Cardiac fibroblast (primary cell): Measurements from ENCODE around the gene TNNT1.

Source experiments
- DNase-seq, 2 donors: peaks; one replicate each; pipeline versions ENCODE4 v3.0.0 to v3.0.0-alpha.2; 2010; ENCODE audit warnings: low read depth in 2 of 2
- H3K4me3 ChIP-seq, 2 donors: replicated peaks in 1 of 2; 1 replicate in 1 of 2; 2 replicates in 1 of 2; pipeline ENCODE4 v1.5.1; 2011; ENCODE audit warnings: low read depth in 2 of 2, low read length in 2 of 2, mild to moderate bottlenecking in 2 of 2, moderate library complexity in 1 of 2
- TF ChIP-seq, protein P1 (sequence below): IDR thresholded peaks from one replicate; pipeline ENCODE4 v1.5.1; 2011; ENCODE audit warnings: low read depth, mild to moderate bottlenecking, low read length, inconsistent platforms

TNNT1 gene

DNA sequence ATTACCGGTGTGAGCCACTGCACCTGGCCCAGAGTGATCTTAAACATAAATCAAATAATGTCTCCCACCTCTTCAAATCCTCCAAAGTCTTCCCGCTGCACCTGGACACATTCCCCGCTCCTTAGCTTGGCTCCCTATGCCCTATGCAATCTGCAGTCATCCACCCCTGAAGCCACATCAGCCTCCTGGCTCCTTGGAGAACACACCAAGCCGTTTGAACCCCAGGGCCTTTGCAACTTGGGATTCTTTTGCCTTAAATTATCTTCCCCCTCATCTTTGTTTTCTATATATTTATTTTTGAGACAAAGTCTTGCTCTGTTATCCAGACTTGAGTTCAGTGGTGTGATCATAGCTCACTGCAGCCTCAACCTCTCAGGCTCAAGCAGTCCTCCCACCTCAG is 20.1 kb upstream of the TNNT1 start:
- no peak overlapping the region for H3K4me3 ChIP-seq
- TF ChIP-seq, protein P1, sequence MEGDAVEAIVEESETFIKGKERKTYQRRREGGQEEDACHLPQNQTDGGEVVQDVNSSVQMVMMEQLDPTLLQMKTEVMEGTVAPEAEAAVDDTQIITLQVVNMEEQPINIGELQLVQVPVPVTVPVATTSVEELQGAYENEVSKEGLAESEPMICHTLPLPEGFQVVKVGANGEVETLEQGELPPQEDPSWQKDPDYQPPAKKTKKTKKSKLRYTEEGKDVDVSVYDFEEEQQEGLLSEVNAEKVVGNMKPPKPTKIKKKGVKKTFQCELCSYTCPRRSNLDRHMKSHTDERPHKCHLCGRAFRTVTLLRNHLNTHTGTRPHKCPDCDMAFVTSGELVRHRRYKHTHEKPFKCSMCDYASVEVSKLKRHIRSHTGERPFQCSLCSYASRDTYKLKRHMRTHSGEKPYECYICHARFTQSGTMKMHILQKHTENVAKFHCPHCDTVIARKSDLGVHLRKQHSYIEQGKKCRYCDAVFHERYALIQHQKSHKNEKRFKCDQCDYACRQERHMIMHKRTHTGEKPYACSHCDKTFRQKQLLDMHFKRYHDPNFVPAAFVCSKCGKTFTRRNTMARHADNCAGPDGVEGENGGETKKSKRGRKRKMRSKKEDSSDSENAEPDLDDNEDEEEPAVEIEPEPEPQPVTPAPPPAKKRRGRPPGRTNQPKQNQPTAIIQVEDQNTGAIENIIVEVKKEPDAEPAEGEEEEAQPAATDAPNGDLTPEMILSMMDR, result no peak
- no peak for DNase-seq

DNA sequence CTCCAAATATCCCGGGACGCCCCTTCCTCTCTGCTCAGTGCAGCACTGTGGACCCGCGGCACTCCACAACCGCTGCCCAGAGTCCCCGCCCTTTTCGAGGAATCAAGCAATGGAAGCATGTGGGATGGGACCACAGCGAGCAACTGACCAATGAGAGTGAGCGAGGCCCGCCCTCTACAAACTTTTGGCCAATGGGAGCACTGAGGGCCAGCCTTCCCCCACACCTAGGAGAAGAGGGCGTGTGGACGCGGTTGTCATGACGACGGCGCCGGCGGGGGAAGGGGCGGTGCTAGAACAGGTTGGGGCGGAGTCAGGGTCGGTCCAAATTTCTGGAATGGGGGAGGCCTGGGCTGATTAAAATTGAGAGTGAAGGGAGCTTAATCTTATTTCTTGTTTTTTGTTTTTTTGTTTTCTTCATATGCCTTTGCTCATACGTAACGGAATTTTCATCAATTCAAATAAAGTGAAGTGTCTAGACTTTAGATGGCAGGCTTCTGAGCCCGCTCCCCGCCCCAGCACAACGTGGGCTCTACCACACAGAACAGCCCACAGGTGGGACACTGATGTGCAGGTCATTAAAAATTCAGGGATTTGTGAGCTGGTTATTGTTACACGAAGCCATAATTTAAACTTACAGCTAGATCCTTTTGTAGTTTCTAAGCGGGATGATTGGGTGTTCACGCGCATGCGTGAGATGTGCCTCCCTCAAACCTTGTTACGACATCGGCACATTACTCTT is 17.7 kb upstream of the TNNT1 start, which contains the start of gene DNAAF3:
TSS of gene DNAAF3 (minus strand) at position 84 of the 739 bp plus-strand sequence. CDS start 200 bp downstream, outside the sequence.
- DNase-seq, result peak; percentile 98
- H3K4me3 ChIP-seq, result peak within 1 kb of the TSS; percentile 58 to 61
- TF ChIP-seq, protein P1, result no peak

DNA sequence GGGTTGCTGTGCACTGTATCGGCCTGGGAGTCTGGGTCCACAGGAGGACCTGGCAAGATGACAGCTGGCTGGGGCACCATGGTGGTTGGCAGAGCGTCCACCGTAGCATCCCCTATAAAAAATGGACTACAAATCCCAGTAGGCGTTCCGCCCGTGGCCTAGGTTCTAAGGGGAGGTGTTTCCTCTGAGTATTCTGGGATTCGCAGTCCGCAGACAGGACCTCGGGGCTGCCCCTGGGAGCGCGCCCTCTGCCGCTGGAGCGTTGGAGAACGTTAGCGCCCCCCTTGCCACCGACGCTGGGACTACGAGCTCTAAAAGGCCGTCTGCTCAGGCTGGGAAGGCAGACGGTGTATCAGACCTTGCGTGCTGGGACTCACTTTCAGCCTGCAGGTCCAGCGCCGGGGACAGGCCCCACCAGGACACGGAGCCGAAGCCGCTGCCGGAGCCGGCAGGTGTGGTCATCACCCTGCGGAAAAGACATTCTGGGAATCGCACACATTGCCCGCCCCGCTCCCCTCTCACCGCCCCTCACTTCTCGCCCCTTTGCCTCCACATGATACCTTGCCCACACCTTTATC is 17.0 kb upstream of the TNNT1 start:
- DNase-seq, result peak; percentile 77 to 79

DNA sequence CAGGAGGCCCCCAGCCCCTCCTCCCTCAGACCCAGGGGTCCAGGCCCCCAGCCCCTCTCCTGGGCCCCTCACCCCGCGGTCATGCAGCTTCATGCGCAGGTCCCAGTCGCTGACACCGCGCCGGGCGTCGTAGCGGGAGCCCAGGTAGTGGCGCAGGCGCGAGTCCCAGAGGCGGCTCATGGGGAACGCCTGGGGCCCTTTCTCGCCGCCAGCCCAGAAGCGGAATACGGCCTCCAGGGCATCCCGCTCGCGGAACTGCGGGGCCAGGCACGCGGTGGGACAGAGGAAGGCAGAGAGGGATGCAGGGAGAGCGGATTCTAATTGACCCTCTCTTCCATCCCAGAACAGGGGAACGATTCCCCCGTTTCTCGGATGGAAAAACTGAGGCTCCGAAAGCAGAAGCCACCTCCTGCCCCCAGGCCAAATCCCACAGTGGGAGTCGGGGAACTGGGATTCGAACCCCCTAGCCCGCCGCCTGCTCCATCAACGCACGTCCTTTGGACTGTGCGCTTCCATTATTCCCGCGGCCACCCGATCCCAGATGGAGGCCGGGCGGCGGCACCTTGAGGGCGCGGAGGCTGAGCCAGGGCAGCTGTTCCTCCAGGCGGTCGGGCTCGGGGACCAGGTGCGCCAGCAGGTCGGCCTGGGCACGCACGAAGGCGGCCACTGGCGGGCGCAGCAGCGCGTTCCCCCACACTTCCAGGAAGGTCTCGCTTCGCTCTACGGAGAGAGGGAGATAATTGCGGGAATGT is 12.7 kb upstream of the TNNT1 start:
- H3K4me3 ChIP-seq, result no peak overlapping the region
- TF ChIP-seq, protein P1, result no peak
- DNase-seq, result no peak

More for the DNA sequence above, 17.0 kb upstream of the TNNT1 start:
- H3K4me3 ChIP-seq, result peak overlapping the region; percentile 58 to 61
- TF ChIP-seq, protein P1, result peak; percentile 67

DNA sequence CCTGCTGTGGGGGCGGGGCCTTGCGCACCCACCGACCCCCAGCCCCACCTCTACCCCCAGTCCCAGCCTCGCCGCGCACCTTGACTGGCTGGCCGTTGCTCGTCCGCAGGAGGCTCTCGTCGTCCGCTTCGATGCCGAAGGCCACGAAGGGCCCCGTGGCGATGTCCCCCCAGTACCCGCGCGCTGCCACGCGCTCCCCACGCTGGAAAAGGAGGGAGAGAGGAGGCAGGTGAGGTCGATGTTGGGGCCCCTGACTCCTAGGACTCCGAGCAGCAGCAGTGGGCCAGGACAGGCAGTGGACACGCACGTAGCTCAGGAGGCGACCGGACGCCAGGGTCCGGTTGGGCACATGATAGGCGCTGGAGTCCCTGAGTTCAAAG is 12.0 kb upstream of the TNNT1 start:
- TF ChIP-seq, protein P1, result no peak
- DNase-seq, result no peak
- no peak overlapping the region for H3K4me3 ChIP-seq

DNA sequence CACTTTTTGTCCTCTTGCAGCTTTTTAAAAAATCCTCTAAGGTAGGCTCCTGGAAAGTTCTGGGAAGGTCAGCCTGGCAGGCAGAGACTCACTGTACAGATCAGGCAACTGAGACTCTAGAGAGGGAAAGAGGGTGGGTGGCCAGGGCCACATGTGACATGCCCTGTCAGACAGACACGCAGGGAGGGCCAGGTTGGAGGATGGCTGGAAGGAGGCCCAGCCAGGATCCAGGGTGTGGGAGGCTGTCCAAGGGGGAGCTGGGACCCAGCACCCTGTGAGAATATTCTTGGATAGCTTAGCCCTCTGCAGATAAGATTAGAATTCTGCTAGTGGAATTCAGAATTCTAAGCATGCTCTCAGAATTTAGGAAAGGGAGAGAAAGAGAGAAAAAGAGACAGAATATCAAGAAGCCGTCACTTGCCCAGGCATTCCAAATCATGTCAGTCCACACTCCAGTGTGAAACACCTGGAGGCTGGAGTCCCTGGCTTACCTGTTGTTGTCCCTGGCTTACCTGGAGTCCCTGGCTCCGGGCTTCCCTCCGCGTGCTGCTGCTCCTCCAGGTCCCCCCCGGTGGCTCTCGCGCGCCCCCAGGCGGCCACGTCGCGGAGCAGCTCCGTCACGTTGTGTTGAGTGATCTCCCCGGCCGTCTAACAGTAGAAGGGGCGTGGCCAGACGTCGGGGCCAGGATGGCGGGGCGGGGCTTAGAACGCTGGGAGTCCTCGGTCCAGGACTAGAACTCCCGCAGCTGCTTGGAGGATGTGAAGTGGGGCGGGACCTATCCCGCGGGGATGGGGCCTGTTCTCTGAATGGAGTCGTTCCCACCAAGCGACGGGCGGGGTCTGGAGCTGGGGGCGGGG is 11.4 kb upstream of the TNNT1 start:
- H3K4me3 ChIP-seq, result no peak overlapping the region
- DNase-seq, result peak; percentile 85 to 87
- TF ChIP-seq, protein P1, result peak; percentile 94
